Epidermal melanocyte (primary cell): ENCODE measurements around the gene UPB1.

ENCODE experiments used
- DNase-seq: peaks from one replicate; pipeline ENCODE4 v3.0.0; 2011; ENCODE audit warnings: low spot score; ENCODE audit not compliant: insufficient read length

Gene UPB1

GRCh38 chr22:24563246-24563645, 68.1 kb downstream of the UPB1 start:
- no peak for DNase-seq

- no peak for DNase-seq
Measured at GRCh38 chr22:24564376-24565058, 69.4 kb downstream of the UPB1 start.

GRCh38 chr22:24565077-24565476, 69.9 kb downstream of the UPB1 start:
- no peak for DNase-seq

GRCh38 chr22:24566899-24567511, 71.9 kb downstream of the UPB1 start:
- DNase-seq = no peak

GRCh38 chr22:24567668-24568067, 72.5 kb downstream of the UPB1 start:
- DNase-seq = no peak

- no peak for DNase-seq
Measured at GRCh38 chr22:24571266-24571665, 76.1 kb downstream of the UPB1 start.

GRCh38 chr22:24576778-24577177, 81.6 kb downstream of the UPB1 start:
- DNase-seq = no peak
